Measurements from ENCODE around the gene NPAS3.

NPAS3 gene

GRCh38 chr14:33710273-33710672 is 771.6 kb downstream of the NPAS3 start:
- CTCF ChIA-PET, result no interaction called here
- TF ChIP-seq CTCF (IDR thresholded peaks at IDR 0.05; ENCODE audit: control extremely low read depth, extremely low read depth, low read depth, missing control alignments), result no peak
- POLR2A ChIA-PET, result no interaction called here

GRCh38 chr14:33711194-33711593 is 772.5 kb downstream of the NPAS3 start:
- ChIA-PET CTCF (no interaction called here), POLR2A (no interaction called here)
- no peak for DNase-seq (ENCODE audit: extremely low spot score)
- TF ChIP-seq CTCF (IDR thresholded peaks at IDR 0.05; ENCODE audit: control extremely low read depth, extremely low read depth, low read depth, missing control alignments), result no peak

More at GRCh38 chr14:33710273-33710672, 771.6 kb downstream of the NPAS3 start:
- no peak for DNase-seq (ENCODE audit: extremely low spot score)

GRCh38 chr14:33711811-33712216 is 773.1 kb downstream of the NPAS3 start:
- ChIA-PET POLR2A (no interaction called here), CTCF (no interaction called here)
- DNase-seq (ENCODE audit: extremely low spot score), result no peak
- no peak for TF ChIP-seq CTCF (IDR thresholded peaks at IDR 0.05; ENCODE audit: control extremely low read depth, extremely low read depth, low read depth, missing control alignments)

- POLR2A ChIA-PET, result no interaction called here
- CTCF ChIA-PET, result no interaction called here
- TF ChIP-seq CTCF (IDR thresholded peaks at IDR 0.05; ENCODE audit: control extremely low read depth, extremely low read depth, low read depth, missing control alignments), result no peak
- no peak for DNase-seq (ENCODE audit: extremely low spot score)
Observed at GRCh38 chr14:33714527-33715226, 776.0 kb downstream of the NPAS3 start.

- POLR2A ChIA-PET, result no interaction called here
- TF ChIP-seq CTCF (IDR thresholded peaks at IDR 0.05; ENCODE audit: control extremely low read depth, extremely low read depth, low read depth, missing control alignments), result no peak
- DNase-seq (ENCODE audit: extremely low spot score), result no peak
- CTCF ChIA-PET, result no interaction called here
Observed at GRCh38 chr14:33715227-33715528, 776.5 kb downstream of the NPAS3 start.

- CTCF ChIA-PET, result interaction anchor here (1.7 kb wide), 1 partner anchor 26 kb away, joined by 4 read pairs; no protein-coding TSS in a partner anchor
- POLR2A ChIA-PET, result no interaction called here
- no peak for TF ChIP-seq CTCF (IDR thresholded peaks at IDR 0.05; ENCODE audit: control extremely low read depth, extremely low read depth, low read depth, missing control alignments)
- no peak for DNase-seq (ENCODE audit: extremely low spot score)
Observed at GRCh38 chr14:33716921-33717320, 778.2 kb downstream of the NPAS3 start.
